GM12875 (cell line): ENCODE measurements around the gene GPR82.
"Not testable (repeated sequence)": the region's sequence is repeated elsewhere in the genome, so short reads cannot be mapped to it uniquely, and the experiment has no call there.

Source experiments
- H3K4me3 ChIP-seq: one replicate; pipeline ENCODE4 v1.5.1; 2011; ENCODE audit warnings: low read depth, low read length, control low read depth
- CTCF ChIP-seq: IDR thresholded peaks from 2 replicates; pipeline ENCODE4 v1.5.1; 2011; ENCODE audit warnings: low read depth, mild to moderate bottlenecking, control low read depth, inconsistent platforms, low read length, moderate library complexity, borderline replicate concordance; ENCODE audit not compliant: insufficient read depth

Gene GPR82

GRCh38 chrX:41723826-41724225 lies at the start of gene GPR82:
Gene GPR82 (plus strand): TSS chrX:41724181. CDS start chrX:41727027, 2,846 bp downstream.
- TF ChIP-seq CTCF, result no peak

GRCh38 chrX:41676361-41676760 lies 47.6 kb upstream of the GPR82 start:
- not testable (repeated sequence) for H3K4me3 ChIP-seq

More at GRCh38 chrX:41723826-41724225, at the start of gene GPR82:
- no peak within 1 kb of the TSS for H3K4me3 ChIP-seq

GRCh38 chrX:41677183-41678060 lies 46.6 kb upstream of the GPR82 start:
- TF ChIP-seq CTCF, result no peak
- H3K4me3 ChIP-seq, result no peak overlapping the region

- no peak for TF ChIP-seq CTCF
- no peak overlapping the region for H3K4me3 ChIP-seq
These were observed 39.8 kb upstream of the GPR82 start for GRCh38 chrX:41684138-41684537.

GRCh38 chrX:41684940-41685339 lies 39.0 kb upstream of the GPR82 start:
- H3K4me3 ChIP-seq, result no peak overlapping the region
- TF ChIP-seq CTCF, result no peak

GRCh38 chrX:41686788-41687187 lies 37.2 kb upstream of the GPR82 start:
- no peak overlapping the region for H3K4me3 ChIP-seq
- TF ChIP-seq CTCF, result no peak

GRCh38 chrX:41688156-41688555 lies 35.8 kb upstream of the GPR82 start:
- no peak overlapping the region for H3K4me3 ChIP-seq

More at GRCh38 chrX:41688156-41688555, 35.8 kb upstream of the GPR82 start:
- TF ChIP-seq CTCF, result no peak
